HepG2 (cell line): ENCODE measurements around the gene SLC4A5. TPM values are rescaled to one million over a fixed set of nuclear protein-coding genes. Genes with fewer than 3 reads are reported as not detected.
A peak's percentile ranks its signal among the peaks of the same experiment; 100 is the strongest.

Source experiments
- ATAC-seq: fragments of 200-7000 bp; cut with Tn5 transposase; 3 replicates; pipeline ENCODE4 v1.9.1; 2020; ENCODE audit warnings: mild to moderate bottlenecking, moderate library complexity
- BruUV-seq: library from RNA; stranded (reverse); fragments of 400-500 nt; replicated peaks from 2 replicates; lab custom pipeline; 2021; lab: Mats Ljungman, UMichigan
- CTCF ChIA-PET: fragments of 300-600 bp; formaldehyde crosslinking; extraction: SDS; loops from one replicate; lab custom pipeline; 2021; ENCODE audit warnings: low total read pairs, inconsistent platforms, low intra/inter-chr PET ratio; lab: Yijun Ruan, JAX
- POLR2A ChIA-PET: fragments of 350-600 bp; sonication (Branson Sonifier 250); formaldehyde crosslinking; loops from one replicate; lab custom pipeline; 2020; ENCODE audit warnings: antibody characterized with exemption, inconsistent platforms; lab: Yijun Ruan, JAX
- DNase-seq: peaks from one replicate; pipeline ENCODE4 v3.0.0-alpha.2; 2015; ENCODE audit warnings: low spot score
- FAIRE-seq: peaks from 3 replicates; lab custom pipeline; 2011; peaks lifted over from hg19 to GRCh38; lab: Jason Lieb, UNC
- H2AFZ ChIP-seq: one replicate; pipeline ENCODE4 v1.6.1; 2011; ENCODE audit warnings: low read length, inconsistent platforms
- H3K27ac ChIP-seq: fragments of 300-600 bp; 3 replicates; pipeline ENCODE4 v1.8.0; 2011; ENCODE audit warnings: mixed run types, mild to moderate bottlenecking, mixed read lengths, low read length, inconsistent platforms; ENCODE audit not compliant: insufficient read depth; ENCODE audit errors: extremely low read length
- H3K27me3 ChIP-seq, 2 experiments: fragments of 200-600 bp in 1 of 2; 2 replicates in 1 of 2; 3 replicates in 1 of 2; pipeline versions ENCODE4 v1.6.0 to v1.8.0; 2011; ENCODE audit warnings: low read length in 2 of 2, mild to moderate bottlenecking in 2 of 2, moderate library complexity in 2 of 2, inconsistent platforms in 1 of 2; ENCODE audit not compliant: insufficient read depth in 2 of 2, control insufficient read depth in 1 of 2
- H3K36me3 ChIP-seq, 2 experiments: fragments of 200-600 bp in 1 of 2; replicated peaks in 1 of 2; 2 replicates in 1 of 2; 3 replicates in 1 of 2; pipeline versions ENCODE4 v1.5.1 to v1.8.0; 2011; ENCODE audit warnings: low read length in 2 of 2, inconsistent platforms in 1 of 2; ENCODE audit not compliant: insufficient read depth in 2 of 2, control insufficient read depth in 1 of 2
- H3K4me1 ChIP-seq: 2 replicates; pipeline ENCODE4 v1.5.1; 2012; ENCODE audit warnings: low read length, inconsistent platforms; ENCODE audit not compliant: insufficient read depth
- H3K4me2 ChIP-seq: 2 replicates; pipeline ENCODE4 v1.6.0; 2011; ENCODE audit warnings: low read depth, low read length, inconsistent platforms
- H3K4me3 ChIP-seq, 3 experiments: fragments of 200-600 bp in 1 of 3; sonication (generic), shearing (Covaris generic) in 1 of 3; replicated peaks in 1 of 3; 2 replicates each; pipeline ENCODE4 v1.5.1; 2011 to 2016; ENCODE audit warnings: low read length in 3 of 3, inconsistent platforms in 2 of 3, low read depth in 2 of 3, mild to moderate bottlenecking in 2 of 3, control low read depth in 1 of 3, mixed read lengths in 1 of 3; ENCODE audit not compliant: insufficient read depth in 1 of 3
- H3K79me2 ChIP-seq: one replicate; pipeline ENCODE4 v1.6.1; 2011; ENCODE audit warnings: low read length, inconsistent platforms; ENCODE audit not compliant: insufficient read depth
- H3K9ac ChIP-seq: 2 replicates; pipeline ENCODE4 v1.6.0; 2011; ENCODE audit warnings: mild to moderate bottlenecking, low read depth, low read length, inconsistent platforms; ENCODE audit not compliant: insufficient read depth
- H3K9me3 ChIP-seq: 2 replicates; pipeline ENCODE4 v1.5.1; 2012; ENCODE audit warnings: mild to moderate bottlenecking, low read length
- H4K20me1 ChIP-seq: 2 replicates; pipeline ENCODE4 v1.6.0; 2011; ENCODE audit warnings: inconsistent platforms, mild to moderate bottlenecking, low read length, moderate library complexity; ENCODE audit not compliant: insufficient read depth
- ATF7 ChIP-seq, 2 experiments: fragments of 450-650 bp in 1 of 2; sonication (generic) in 1 of 2; formaldehyde crosslinking in 1 of 2; IDR thresholded peaks; 2 replicates each; pipeline versions ENCODE4 v1.4.0 to v1.6.1; 2016 to 2020; ENCODE audit warnings: antibody characterized with exemption in 1 of 2, mild to moderate bottlenecking in 1 of 2, missing genetic modification reagents in 1 of 2
- HCFC1 ChIP-seq: fragments of 150-350 bp; IDR thresholded peaks from 2 replicates; pipeline ENCODE4 v1.6.1; 2014; ENCODE audit warnings: low read depth, low read length
- NFIB ChIP-seq: sonication (generic); formaldehyde crosslinking; IDR thresholded peaks from 2 replicates; pipeline ENCODE4 v1.9.0; 2021; ENCODE audit warnings: missing genetic modification reagents, mild to moderate bottlenecking, borderline replicate concordance
- POLR2A ChIP-seq, 2 experiments: IDR thresholded peaks; 2 replicates each; pipeline ENCODE4 v1.6.1; 2011; ENCODE audit warnings: low read depth in 2 of 2, low read length in 2 of 2, mild to moderate bottlenecking in 1 of 2, moderate library complexity in 1 of 2; ENCODE audit not compliant: insufficient read depth in 1 of 2
- PRDM15 ChIP-seq: sonication (generic); formaldehyde crosslinking; IDR thresholded peaks from 2 replicates; pipeline ENCODE4 v1.4.0; 2020; ENCODE audit warnings: missing genetic modification reagents
- SMAD9 ChIP-seq: sonication (generic); formaldehyde crosslinking; IDR thresholded peaks from 2 replicates; pipeline ENCODE4 v1.5.1; 2020; ENCODE audit warnings: mild to moderate bottlenecking, missing genetic modification reagents
- SNAI1 ChIP-seq: sonication (generic); formaldehyde crosslinking; IDR thresholded peaks from 2 replicates; pipeline ENCODE4 v1.5.0; 2020; ENCODE audit warnings: mild to moderate bottlenecking, missing genetic modification reagents, borderline replicate concordance
- THYN1 ChIP-seq: sonication (generic); formaldehyde crosslinking; IDR thresholded peaks from 2 replicates; pipeline ENCODE4 v1.8.1; 2023; ENCODE audit warnings: low read depth, mild to moderate bottlenecking, moderate library complexity, missing genetic modification reagents, borderline replicate concordance
- ZFAT ChIP-seq: sonication (generic); formaldehyde crosslinking; conservative IDR thresholded peaks from 2 replicates; pipeline ENCODE4 v1.8.1; 2023; ENCODE audit warnings: missing genetic modification reagents, inconsistent platforms
- ZFP82 ChIP-seq: sonication (generic); formaldehyde crosslinking; IDR thresholded peaks from 2 replicates; pipeline ENCODE4 v1.5.1; 2020; ENCODE audit warnings: mild to moderate bottlenecking, missing genetic modification reagents, borderline replicate concordance
- ZNF598 ChIP-seq: sonication (generic); formaldehyde crosslinking; IDR thresholded peaks from 2 replicates; pipeline ENCODE4 v1.5.1; 2020; ENCODE audit warnings: mild to moderate bottlenecking, missing genetic modification reagents, borderline replicate concordance
- ZNF607 ChIP-seq: sonication (generic); formaldehyde crosslinking; IDR thresholded peaks from 2 replicates; pipeline ENCODE4 v1.5.1; 2020; ENCODE audit warnings: missing genetic modification reagents, mild to moderate bottlenecking, borderline replicate concordance
- ZNF619 ChIP-seq: sonication (generic); formaldehyde crosslinking; IDR thresholded peaks from 2 replicates; pipeline ENCODE4 v1.4.0; 2020; ENCODE audit warnings: mild to moderate bottlenecking, missing genetic modification reagents
- WGBS: methylation state at CpG from one replicate; pipeline ENCODE4 v1.1.6; 2017; ENCODE audit warnings: low lambda C conversion rate; 5-methylcytosine and 5-hydroxymethylcytosine counted together
- in situ Hi-C: cut with HindIII; loops from 2 replicates; pipeline ENCODE4 v1.10.0; 2017; ENCODE audit warnings: low pct_unique_long_range_greater_than_20kb; ENCODE audit not compliant: extremely low pct_ligation_motif_present
- intact Hi-C: fragments of 100-400 bp; cut with micrococcal nuclease; formaldehyde crosslinking; loops from one replicate; pipeline ENCODE4 v1.10.0; 2022; ENCODE audit not compliant: unreplicated experiment
- polyA plus RNA-seq, 8 experiments: library from polyadenylated mRNA; depleted of rRNA in 3 of 8; stranded (reverse) in 7 of 8; unstranded in 1 of 8; fragments of >200 nt; fragmentation: Illumina TruSeq in 4 of 8; extraction: Trizol in 4 of 8; gene quantifications; 2 replicates each; pipeline versions ENCODE4 v1.2.1 to v1.2.3, GENCODE V29; 2011 to 2016; ENCODE audit warnings: low read depth in 4 of 8, missing spikeins in 1 of 8, mixed read lengths in 1 of 8; ENCODE audit not compliant: insufficient read depth in 1 of 8
- total RNA-seq, 5 experiments: library from RNA; depleted of rRNA; stranded (reverse); fragments of >200 nt; fragmentation: Illumina TruSeq; extraction: Trizol; gene quantifications; 2 replicates each; pipeline ENCODE4 v1.2.3, GENCODE V29; 2016; ENCODE audit warnings: low read depth in 1 of 5

SLC4A5 gene
- total and polyA plus RNA-seq, 2 of the 13 experiments (the other 11 are each of a cell fraction or from before 2014, with no cell fraction given) = 0.50 TPM; not detected in 1

- no TSS peak for BruUV-seq
- intact Hi-C loops = no loop called here
- ATAC-seq (no peak), FAIRE-seq (no peak), DNase-seq (no peak)
- Histone ChIP-seq H3K79me2 (no peaks in the 10 kb centered on the region), H3K9me3 (no peaks in the 10 kb centered on the region), H2AFZ (no peak overlapping the region), H3K27me3 (no peaks in the 10 kb centered on the region), H3K9ac (no peak overlapping the region), H3K4me2 (no peak overlapping the region), H3K4me1 (no peaks in the 10 kb centered on the region), H3K27ac (no peak overlapping the region), H3K36me3 (no peaks in the 10 kb centered on the region)
- POLR2A ChIA-PET = no interaction called here
- CTCF ChIA-PET = no interaction called here
- in situ Hi-C loops = no loop called here
- 44% methylated on average over 8 of the region's 8 CpGs for WGBS
- TF ChIP-seq NFIB (CRISPR knock-in tag) = no peak
- no peak for TF ChIP-seq ZNF607 (CRISPR knock-in tag)
- TF ChIP-seq ZFP82 = no peak
- TF ChIP-seq THYN1 (CRISPR knock-in tag) = no peak
- no peak for TF ChIP-seq ZNF598 (CRISPR knock-in tag)
- TF ChIP-seq ATF7 (IDR thresholded peaks at IDR 0.05) = peak; percentile 40; the same call in 1 of the 2 replicates
- TF ChIP-seq ATF7 (CRISPR knock-in tag; IDR thresholded peaks at IDR 0.05) = no peak
- TF ChIP-seq POLR2A (IDR thresholded peaks at IDR 0.05; ENCODE audit: insufficient read depth in 1 of 2, low read depth in 2 of 2, low read length in 2 of 2) = no peak
- TF ChIP-seq, all 625 proteins: peak for 1
- Histone ChIP-seq H4K20me1 (no peaks in the 10 kb centered on the region), H3K4me3 (no peak overlapping the region)
Observed at GRCh38 chr2:74307720-74308119, 35.5 kb downstream of the SLC4A5 start.

GRCh38 chr2:74304332-74305148, 38.7 kb downstream of the SLC4A5 start:
- BruUV-seq = no TSS peak
- intact Hi-C loops = no loop called here
- ATAC-seq (no peak), FAIRE-seq (no peak), DNase-seq (no peak)
- Histone ChIP-seq H3K4me2 (no peak overlapping the region), H3K4me3 (no peak overlapping the region), H3K27me3 (no peaks in the 10 kb centered on the region), H3K27ac (no peak overlapping the region), H3K9ac (no peak overlapping the region), H2AFZ (no peak overlapping the region), H3K36me3 (no peaks in the 10 kb centered on the region), H3K9me3 (no peaks in the 10 kb centered on the region), H4K20me1 (no peaks in the 10 kb centered on the region), H3K79me2 (no peaks in the 10 kb centered on the region), H3K4me1 (no peaks in the 10 kb centered on the region)
- 62% methylated on average over 7 of the region's 7 CpGs for WGBS
- CTCF ChIA-PET = no interaction called here
- in situ Hi-C loops = no loop called here
- POLR2A ChIA-PET = no interaction called here
- TF ChIP-seq PRDM15 (CRISPR knock-in tag) (no peak), ZFAT (CRISPR knock-in tag) (no peak), ZNF619 (CRISPR knock-in tag) (no peak), SMAD9 (CRISPR knock-in tag) (no peak), HCFC1 (no peak), SNAI1 (CRISPR knock-in tag) (no peak)
